K562 (cell line): ENCODE results near the gene TMEM200B. TPM values are rescaled to one million over a fixed set of nuclear protein-coding genes. Genes with fewer than 3 reads are reported as not detected.

Experiments used
- GTF3C2 ChIP-seq: IDR thresholded peaks from 3 replicates; pipeline ENCODE4 v1.6.1; 2011; ENCODE audit warnings: borderline replicate concordance, mild to moderate bottlenecking, moderate library complexity; ENCODE audit not compliant: insufficient read length; ENCODE audit errors: extremely low read depth
- HINFP ChIP-seq: fragments of 450-650 bp; conservative IDR thresholded peaks from 2 replicates; pipeline ENCODE4 v1.6.1; 2016; ENCODE audit warnings: missing genetic modification characterization, low read depth, mild to moderate bottlenecking, control low read depth, missing compliant biosample characterization
- NELFE ChIP-seq: IDR thresholded peaks from 2 replicates; pipeline ENCODE4 v1.6.1; 2011; ENCODE audit warnings: mild to moderate bottlenecking; ENCODE audit not compliant: insufficient read depth, insufficient read length
- NR3C1 ChIP-seq: sonication (generic); formaldehyde crosslinking; IDR thresholded peaks from 2 replicates; pipeline ENCODE4 v1.8.1; 2022; ENCODE audit warnings: missing genetic modification reagents
- PPARD ChIP-seq: fragments of 250-450 bp; sonication (Bioruptor Pico); IDR thresholded peaks from 2 replicates; pipeline ENCODE4 v1.8.0; 2022; ENCODE audit warnings: inconsistent platforms, mild to moderate bottlenecking, moderate library complexity
- ZBTB9 ChIP-seq: fragments of 450-650 bp; formaldehyde crosslinking; IDR thresholded peaks from 2 replicates; pipeline ENCODE4 v1.4.0; 2020; ENCODE audit warnings: mild to moderate bottlenecking, moderate library complexity
- ZNF232 ChIP-seq: sonication (generic); formaldehyde crosslinking; IDR thresholded peaks from 2 replicates; pipeline ENCODE4 v1.8.0; 2022; ENCODE audit warnings: mild to moderate bottlenecking, missing genetic modification reagents
- ZNF780A ChIP-seq: fragments of 250-450 bp; sonication (Bioruptor Pico); IDR thresholded peaks from 2 replicates; pipeline ENCODE4 v1.5.0; 2021; ENCODE audit warnings: mild to moderate bottlenecking
- polyA plus RNA-seq, 8 experiments: library from polyadenylated mRNA; depleted of rRNA in 4 of 8; stranded (reverse) in 5 of 8; unstranded in 3 of 8; fragments of >200 nt; fragmentation: Nextera tagmentation in 2 of 8; fragmentation: Illumina TruSeq in 1 of 8; extraction: Ambion mirVana in 2 of 8; extraction: Trizol in 1 of 8; gene quantifications; 2 replicates each; pipeline versions ENCODE4 v1.2.1 to v1.2.3, GENCODE V29; 2011 to 2014; ENCODE audit warnings: inconsistent platforms in 1 of 8, missing spikeins in 1 of 8
- total RNA-seq, 7 experiments: library from RNA; depleted of rRNA in 6 of 7; stranded (reverse); fragments of >200 nt in 6 of 7; fragmentation: Illumina TruSeq in 2 of 7; extraction: Trizol in 2 of 7; gene quantifications; 2 replicates each; pipeline versions ENCODE4 v1.2.1 to v1.2.3, GENCODE V29; 2011 to 2021; ENCODE audit warnings: low replicate concordance in 1 of 7

The TMEM200B gene
- total and polyA plus RNA-seq, 9 of the 15 experiments (the other 6 are each of a cell fraction or from before 2014, with no cell fraction given): 0.04 to 0.35 (median 0.10) TPM; not detected in 1

GRCh38 chr1:29124366-29125236, 898 bp upstream of the TMEM200B start (continued):
- TF ChIP-seq ZBTB9 (CRISPR knock-in tag) (0 out of 2 replicates have a peak, but pooled peaks have one; percentile 25), NR3C1 (CRISPR knock-in tag) (no peak), GTF3C2 (no peak), HINFP (tag) (no peak), ZNF780A (CRISPR knock-in tag) (no peak), NELFE (no peak), ZNF232 (CRISPR knock-in tag) (no peak), PPARD (CRISPR knock-in tag) (no peak)
